Suprapubic skin (tissue), 3 donors: ENCODE data around the gene SUN2.

Experiments used
- CTCF ChIP-seq, 2 donors: fragments of 200-600 bp in 1 of 2; fragments of 450-650 bp in 1 of 2; sonication (generic) in 1 of 2; IDR thresholded peaks; one replicate each; pipeline ENCODE4 v1.5.1; 2016 to 2019; ENCODE audit warnings: antibody characterized with exemption in 2 of 2, mild to moderate bottlenecking in 1 of 2, moderate library complexity in 1 of 2
- POLR2AphosphoS5 ChIP-seq, 3 donors: sonication (generic); formaldehyde crosslinking; IDR thresholded peaks; one replicate each; pipeline ENCODE4 v1.6.1; 2017; ENCODE audit warnings: antibody characterized with exemption in 3 of 3

GRCh38 chr22:38699143-38699542 is 56.7 kb downstream of the SUN2 start:
- TF ChIP-seq POLR2AphosphoS5 (IDR thresholded peaks at IDR 0.05) (no peak), CTCF (IDR thresholded peaks at IDR 0.05) (no peak)
